ENCODE measurements around the gene TBX6. TPM values are rescaled to one million over a fixed set of nuclear protein-coding genes. Genes with fewer than 3 reads are reported as not detected.
A peak's percentile ranks its signal among the peaks of the same experiment; 100 is the strongest.

Gene TBX6
- total RNA-seq, 1 experiment from 2014 or later: 3.6 TPM

- no peak overlapping the region for H3K4me3 Mint-ChIP-seq (ENCODE audit: low read depth, unreplicated experiment)
- peaks cover 19% of the 10 kb centered on the region for H3K4me1 Mint-ChIP-seq (ENCODE audit: low read depth, unreplicated experiment)
- intact Hi-C loops (cut with micrococcal nuclease; ENCODE audit: unreplicated experiment): no loop called here
- TSS peak; percentile 15 for BruUV-seq (replicated peaks)
- no peak for DNase-seq
- no peaks in the 10 kb centered on the region for H3K9me3 Mint-ChIP-seq (ENCODE audit: low read depth, unreplicated experiment)
- no peak for TF ChIP-seq CTCF (IDR thresholded peaks at IDR 0.05; ENCODE audit: unreplicated experiment)
- CTCF ChIA-PET: interaction anchor here (0.7 kb wide), 1 partner anchor 1232 kb away, joined by 3 read pairs; no protein-coding TSS in a partner anchor
- H3K36me3 Mint-ChIP-seq (ENCODE audit: insufficient read depth, unreplicated experiment): peaks cover 76% of the 10 kb centered on the region
- no peaks in the 10 kb centered on the region for H3K27me3 Mint-ChIP-seq (ENCODE audit: unreplicated experiment)
- H3K27ac Mint-ChIP-seq (ENCODE audit: unreplicated experiment): no peak overlapping the region
Measured at GRCh38 chr16:30084816-30085159, 6.9 kb downstream of the TBX6 start.

GRCh38 chr16:30084096-30084815 lies 7.5 kb downstream of the TBX6 start:
- H3K27ac Mint-ChIP-seq (ENCODE audit: unreplicated experiment): no peak overlapping the region
- no peak for TF ChIP-seq CTCF (IDR thresholded peaks at IDR 0.05; ENCODE audit: unreplicated experiment)
- no peak overlapping the region for H3K4me3 Mint-ChIP-seq (ENCODE audit: low read depth, unreplicated experiment)
- CTCF ChIA-PET: no interaction called here
- no peak for DNase-seq
- H3K27me3 Mint-ChIP-seq (ENCODE audit: unreplicated experiment): no peaks in the 10 kb centered on the region
- BruUV-seq (replicated peaks): no TSS peak
- H3K36me3 Mint-ChIP-seq (ENCODE audit: insufficient read depth, unreplicated experiment): peaks cover 77% of the 10 kb centered on the region
- no peaks in the 10 kb centered on the region for H3K9me3 Mint-ChIP-seq (ENCODE audit: low read depth, unreplicated experiment)
- peaks cover 14% of the 10 kb centered on the region for H3K4me1 Mint-ChIP-seq (ENCODE audit: low read depth, unreplicated experiment)
- intact Hi-C loops (cut with micrococcal nuclease; ENCODE audit: unreplicated experiment): no loop called here

GRCh38 chr16:30083216-30084055 lies 8.3 kb downstream of the TBX6 start:
- CTCF ChIA-PET: no interaction called here
- H3K4me1 Mint-ChIP-seq (ENCODE audit: low read depth, unreplicated experiment): peaks cover 6% of the 10 kb centered on the region
- TF ChIP-seq CTCF (IDR thresholded peaks at IDR 0.05; ENCODE audit: unreplicated experiment): no peak
- BruUV-seq (replicated peaks): no TSS peak
- H3K36me3 Mint-ChIP-seq (ENCODE audit: insufficient read depth, unreplicated experiment): peaks cover 71% of the 10 kb centered on the region
- no peaks in the 10 kb centered on the region for H3K27me3 Mint-ChIP-seq (ENCODE audit: unreplicated experiment)
- H3K9me3 Mint-ChIP-seq (ENCODE audit: low read depth, unreplicated experiment): no peaks in the 10 kb centered on the region
- intact Hi-C loops (cut with micrococcal nuclease; ENCODE audit: unreplicated experiment): no loop called here
- DNase-seq: no peak
- no peak overlapping the region for H3K4me3 Mint-ChIP-seq (ENCODE audit: low read depth, unreplicated experiment)
- H3K27ac Mint-ChIP-seq (ENCODE audit: unreplicated experiment): no peak overlapping the region

- no TSS peak for BruUV-seq (replicated peaks)
- H3K9me3 Mint-ChIP-seq (ENCODE audit: low read depth, unreplicated experiment): no peaks in the 10 kb centered on the region
- H3K4me1 Mint-ChIP-seq (ENCODE audit: low read depth, unreplicated experiment): peaks cover 8% of the 10 kb centered on the region
- intact Hi-C loops (cut with micrococcal nuclease; ENCODE audit: unreplicated experiment): no loop called here
- CTCF ChIA-PET: no interaction called here
- peak; percentile 32 for TF ChIP-seq CTCF (IDR thresholded peaks at IDR 0.05; ENCODE audit: unreplicated experiment)
- peaks cover 67% of the 10 kb centered on the region for H3K36me3 Mint-ChIP-seq (ENCODE audit: insufficient read depth, unreplicated experiment)
- DNase-seq: no peak
- no peak overlapping the region for H3K4me3 Mint-ChIP-seq (ENCODE audit: low read depth, unreplicated experiment)
- no peak overlapping the region for H3K27ac Mint-ChIP-seq (ENCODE audit: unreplicated experiment)
- no peaks in the 10 kb centered on the region for H3K27me3 Mint-ChIP-seq (ENCODE audit: unreplicated experiment)
Measured at GRCh38 chr16:30082545-30083090, 9.1 kb downstream of the TBX6 start.
